Measurements from ENCODE around the gene EP400. TPM values are rescaled to one million over a fixed set of nuclear protein-coding genes. Genes with fewer than 3 reads are reported as not detected.

EP400 gene
- total and polyA plus RNA-seq, 8 donors: 5.2 to 39.8 (median 21.6) TPM

DNA sequence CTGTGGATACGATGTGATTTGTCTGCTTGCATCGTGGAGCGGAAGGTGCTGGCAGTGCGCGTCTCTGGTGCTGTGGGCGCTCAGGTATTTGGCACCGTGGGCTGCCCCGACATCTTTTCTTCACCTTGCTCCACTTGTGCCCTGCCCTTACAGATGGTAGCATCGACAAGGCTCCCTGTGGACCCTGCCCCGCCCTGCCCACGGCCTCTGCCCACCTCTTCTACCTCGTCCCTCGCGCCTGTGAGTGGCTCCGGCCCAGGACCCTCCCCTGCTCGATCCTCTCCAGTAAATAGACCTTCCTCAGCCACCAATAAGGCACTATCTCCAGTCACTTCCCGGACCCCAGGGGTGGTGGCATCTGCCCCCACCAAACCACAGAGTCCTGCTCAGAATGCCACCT is 36.6 kb downstream of the EP400 start:
- intact Hi-C loops (cut with DNase I; ENCODE audit: low total_unique reads): no loop called here
- no peaks in the 10 kb centered on the region for H3K9me3 ChIP-seq
- no peak overlapping the region for H3K27ac ChIP-seq
- no peak overlapping the region for H3K4me3 ChIP-seq
- peaks cover 53 to 100% (median 100%) of the 10 kb centered on the region in 4 donors for H3K36me3 ChIP-seq
- TF ChIP-seq EP300 (IDR thresholded peaks at IDR 0.05) (no peak), POLR2A (IDR thresholded peaks at IDR 0.05) (no peak), POLR2AphosphoS5 (IDR thresholded peaks at IDR 0.05) (no peak)
- TF ChIP-seq, protein P1, sequence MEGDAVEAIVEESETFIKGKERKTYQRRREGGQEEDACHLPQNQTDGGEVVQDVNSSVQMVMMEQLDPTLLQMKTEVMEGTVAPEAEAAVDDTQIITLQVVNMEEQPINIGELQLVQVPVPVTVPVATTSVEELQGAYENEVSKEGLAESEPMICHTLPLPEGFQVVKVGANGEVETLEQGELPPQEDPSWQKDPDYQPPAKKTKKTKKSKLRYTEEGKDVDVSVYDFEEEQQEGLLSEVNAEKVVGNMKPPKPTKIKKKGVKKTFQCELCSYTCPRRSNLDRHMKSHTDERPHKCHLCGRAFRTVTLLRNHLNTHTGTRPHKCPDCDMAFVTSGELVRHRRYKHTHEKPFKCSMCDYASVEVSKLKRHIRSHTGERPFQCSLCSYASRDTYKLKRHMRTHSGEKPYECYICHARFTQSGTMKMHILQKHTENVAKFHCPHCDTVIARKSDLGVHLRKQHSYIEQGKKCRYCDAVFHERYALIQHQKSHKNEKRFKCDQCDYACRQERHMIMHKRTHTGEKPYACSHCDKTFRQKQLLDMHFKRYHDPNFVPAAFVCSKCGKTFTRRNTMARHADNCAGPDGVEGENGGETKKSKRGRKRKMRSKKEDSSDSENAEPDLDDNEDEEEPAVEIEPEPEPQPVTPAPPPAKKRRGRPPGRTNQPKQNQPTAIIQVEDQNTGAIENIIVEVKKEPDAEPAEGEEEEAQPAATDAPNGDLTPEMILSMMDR (IDR thresholded peaks at IDR 0.05): no peak
- DNase-seq: no peak
- peaks cover 0 to 3% (median 0%) of the 10 kb centered on the region in 4 donors for H3K4me1 ChIP-seq
- 94 to 98% (median 95%) methylated on average over 17 of the region's 17 CpGs for WGBS, 5 donors
- no peaks in the 10 kb centered on the region for H3K27me3 ChIP-seq

DNA sequence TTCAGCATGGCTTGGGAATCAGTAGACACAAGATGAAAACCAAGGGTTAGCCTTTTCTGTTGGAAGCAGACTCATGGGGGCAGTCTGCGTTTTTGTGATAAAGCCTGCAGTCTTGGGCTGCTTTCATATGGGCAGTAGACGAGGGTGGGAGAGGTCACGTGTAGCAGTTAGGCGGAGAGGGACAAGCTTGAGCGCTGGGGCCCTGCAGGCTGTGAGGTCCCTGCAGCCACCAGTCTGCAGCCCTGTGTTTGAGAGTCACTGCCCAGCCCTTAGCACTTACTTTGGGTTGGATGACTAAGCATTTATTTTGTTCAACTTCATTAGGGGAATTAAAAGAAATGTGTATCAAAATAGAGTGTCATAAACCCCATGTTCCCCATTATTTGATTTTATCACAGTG is 37.2 kb downstream of the EP400 start:
- intact Hi-C loops (cut with DNase I; ENCODE audit: low total_unique reads): no loop called here
- Histone ChIP-seq H3K9me3 (no peaks in the 10 kb centered on the region), H3K4me1 (peaks cover 0 to 3% (median 0%) of the 10 kb centered on the region in 4 donors), H3K4me3 (no peak overlapping the region), H3K27ac (no peak overlapping the region), H3K36me3 (peaks cover 55 to 100% (median 100%) of the 10 kb centered on the region in 4 donors), H3K27me3 (no peaks in the 10 kb centered on the region)
- DNase-seq: no peak
- TF ChIP-seq, protein P1 (IDR thresholded peaks at IDR 0.05): no peak
- TF ChIP-seq EP300 (IDR thresholded peaks at IDR 0.05) (no peak), POLR2AphosphoS5 (IDR thresholded peaks at IDR 0.05) (no peak), POLR2A (IDR thresholded peaks at IDR 0.05) (no peak)
- 75 to 94% (median 91%) methylated on average over 5 of the region's 5 CpGs for WGBS, 5 donors

- H3K4me1 ChIP-seq: peaks cover 0 to 3% (median 0%) of the 10 kb centered on the region in 4 donors
- 92 to 98% (median 96%) methylated on average over 8 of the region's 8 CpGs for WGBS, 5 donors
- H3K27ac ChIP-seq: no peak overlapping the region
- H3K9me3 ChIP-seq: no peaks in the 10 kb centered on the region
- DNase-seq: no peak
- no peaks in the 10 kb centered on the region for H3K27me3 ChIP-seq
- intact Hi-C loops (cut with DNase I; ENCODE audit: low total_unique reads): no loop called here
- TF ChIP-seq, protein P1 (IDR thresholded peaks at IDR 0.05): no peak
- TF ChIP-seq POLR2A (IDR thresholded peaks at IDR 0.05) (no peak), POLR2AphosphoS5 (IDR thresholded peaks at IDR 0.05) (no peak), EP300 (IDR thresholded peaks at IDR 0.05) (no peak)
- peaks cover 56 to 100% (median 100%) of the 10 kb centered on the region in 4 donors for H3K36me3 ChIP-seq
- H3K4me3 ChIP-seq: no peak overlapping the region
These were observed 37.8 kb downstream of the EP400 start for GRCh38 chr12:131987552-131987951.

GRCh38 chr12:131988054-131988796 is 38.5 kb downstream of the EP400 start:
- DNase-seq: no peak
- Histone ChIP-seq H3K27ac (no peak overlapping the region), H3K4me3 (no peak overlapping the region), H3K27me3 (no peaks in the 10 kb centered on the region), H3K4me1 (peaks cover 0 to 3% (median 0%) of the 10 kb centered on the region in 4 donors), H3K36me3 (peaks cover 58 to 100% (median 100%) of the 10 kb centered on the region in 4 donors), H3K9me3 (no peaks in the 10 kb centered on the region)
- WGBS, 5 donors: 88 to 96% (median 90%) methylated on average over 8 of the region's 8 CpGs
- intact Hi-C loops (cut with DNase I; ENCODE audit: low total_unique reads): no loop called here
- TF ChIP-seq EP300 (IDR thresholded peaks at IDR 0.05) (no peak), POLR2A (IDR thresholded peaks at IDR 0.05) (no peak), POLR2AphosphoS5 (IDR thresholded peaks at IDR 0.05) (no peak)
- TF ChIP-seq, protein P1 (IDR thresholded peaks at IDR 0.05): no peak
